H1 (cell line): Measurements from ENCODE around the gene ERAP2. TPM values are rescaled to one million over a fixed set of nuclear protein-coding genes. Genes with fewer than 3 reads are reported as not detected.

Source experiments
- HDAC2 ChIP-seq, 2 experiments: fragments of 300-600 bp in 1 of 2; sonication (generic) in 1 of 2; IDR thresholded peaks; 2 replicates each; pipeline ENCODE4 v1.6.1; 2011 to 2012; ENCODE audit warnings: low read depth in 2 of 2, low read length in 2 of 2, mild to moderate bottlenecking in 2 of 2, moderate library complexity in 2 of 2, borderline replicate concordance in 1 of 2, inconsistent platforms in 1 of 2
- NRF1 ChIP-seq: IDR thresholded peaks from 2 replicates; pipeline ENCODE4 v1.6.1; 2011; ENCODE audit warnings: mild to moderate bottlenecking, low read depth, low read length, improper control_type of control experiment
- SIN3A ChIP-seq, 2 experiments: IDR thresholded peaks in 1 of 2; conservative IDR thresholded peaks in 1 of 2; 2 replicates each; pipeline ENCODE4 v1.6.1; 2011 to 2012; ENCODE audit warnings: low read length in 2 of 2, improper control_type of control experiment in 1 of 2, low read depth in 1 of 2, mild to moderate bottlenecking in 1 of 2
- SP2 ChIP-seq: IDR thresholded peaks from 2 replicates; pipeline ENCODE4 v1.6.1; 2012; ENCODE audit warnings: mild to moderate bottlenecking, low read length, inconsistent platforms
- ZNF274 ChIP-seq: IDR thresholded peaks from 2 replicates; pipeline ENCODE4 v1.7.0; 2012; ENCODE audit warnings: low read length, borderline replicate concordance; ENCODE audit errors: extremely low read depth
- polyA plus RNA-seq, 7 experiments: library from polyadenylated mRNA; depleted of rRNA in 3 of 7; stranded (reverse) in 5 of 7; unstranded in 2 of 7; fragments of >200 nt in 5 of 7; fragments of 200-250 nt in 2 of 7; gene quantifications; 1 replicate in 5 of 7; 2 replicates in 1 of 7; 4 replicates in 1 of 7; pipeline versions ENCODE4 v1.2.1 to v1.2.3, GENCODE V29; 2011 to 2013; ENCODE audit warnings: missing spikeins in 2 of 7, mixed read lengths in 2 of 7
- total RNA-seq: library from RNA; stranded (reverse); fragmentation: NEBNext Ultra II Directional; extraction: Animal tissue kit (Norgen Biotek cat#: 25700); gene quantifications from 2 replicates; pipeline ENCODE4 v1.2.1, GENCODE V29; 2021

Gene ERAP2
- total and polyA plus RNA-seq, 2 of the 8 experiments (the other 6 are each of a cell fraction or from before 2014, with no cell fraction given): 0.14 TPM; not detected in 1

- TF ChIP-seq SP2: no peak
- TF ChIP-seq ZNF274: no peak
- no peak for TF ChIP-seq HDAC2 (IDR thresholded peaks at IDR 0.05; ENCODE audit: borderline replicate concordance in 1 of 2, low read depth in 2 of 2, low read length in 2 of 2)
- TF ChIP-seq NRF1: no peak
- no peak for TF ChIP-seq SIN3A (conservative IDR thresholded peaks at IDR 0.05 in 1 of 2, IDR thresholded peaks at IDR 0.05 in 1 of 2; ENCODE audit: low read depth in 1 of 2, low read length in 2 of 2)
Measured at GRCh38 chr5:96837303-96837702, 39.0 kb upstream of the ERAP2 start (continued).
